ENCODE results near the gene MACROD2. TPM values are rescaled to one million over a fixed set of nuclear protein-coding genes. Genes with fewer than 3 reads are reported as not detected.

Gene MACROD2
- total and polyA plus RNA-seq, 2 donors (not counting 1 experiment from before 2014, with no cell fraction given) = 5.3 to 6.7 TPM

DNA sequence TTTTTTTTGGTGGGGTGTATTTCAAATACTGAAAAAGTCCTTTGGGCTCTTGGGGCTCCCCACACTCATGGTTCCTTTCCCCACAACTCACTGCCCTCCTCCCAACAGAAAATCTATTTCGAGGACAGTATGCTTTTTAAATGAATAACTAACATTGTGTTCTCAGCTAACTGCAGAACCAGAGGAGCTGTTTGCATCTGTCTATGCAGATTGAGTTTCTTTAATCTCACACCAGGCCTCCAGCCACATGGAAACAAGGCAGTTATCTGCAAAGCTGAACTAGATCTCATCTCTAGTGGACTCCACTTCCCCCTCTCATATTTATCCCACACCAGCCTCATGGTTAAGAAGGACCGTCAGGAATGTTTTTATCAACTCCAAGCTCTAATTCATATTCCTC lies 1622.8 kb downstream of the MACROD2 start:
- POLR2A ChIA-PET = no interaction called here

DNA sequence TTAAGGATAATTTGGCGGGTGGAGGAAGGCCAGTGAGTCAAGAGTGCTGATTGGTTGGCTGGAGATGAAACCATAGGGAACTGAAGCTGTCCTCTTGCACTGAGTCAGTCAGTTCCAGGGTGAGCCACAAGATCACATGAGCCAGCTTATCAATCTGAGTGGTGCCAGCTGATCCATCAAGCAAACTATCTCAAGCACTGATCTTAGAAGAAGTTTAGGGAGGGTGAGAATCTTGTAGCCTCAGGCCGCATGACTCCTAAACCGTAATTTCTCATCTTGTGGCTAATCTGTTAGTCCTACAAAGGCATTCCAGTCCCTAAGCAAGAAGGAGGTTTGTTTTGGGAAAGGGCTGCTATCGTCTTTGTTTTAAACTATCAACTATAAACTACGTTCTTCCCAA lies 1623.6 kb downstream of the MACROD2 start:
- Mint-ChIP-seq H3K4me1 (no peaks in the 10 kb centered on the region), H3K4me3 (no peak overlapping the region), H3K9me3 (ENCODE audit: insufficient read depth) (no peaks in the 10 kb centered on the region), H3K27me3 (peaks cover 3% of the 10 kb centered on the region), H3K27ac (no peak overlapping the region)
- intact Hi-C loops (cut with micrococcal nuclease) = no loop called here
- TF ChIP-seq EZH2 (IDR thresholded peaks at IDR 0.05; ENCODE audit: borderline replicate concordance, insufficient read depth, low read depth, low read length, poor library complexity, severe bottlenecking) (no peak), CTCF (IDR thresholded peaks at IDR 0.05) (no peak)
- Histone ChIP-seq H3K4me1 (ENCODE audit: control insufficient read depth in 2 of 2, insufficient read depth in 2 of 2, low read length in 2 of 2) (no peaks in the 10 kb centered on the region), H3K4me2 (replicated peaks; ENCODE audit: low read depth, low read length, poor library complexity, severe bottlenecking) (no peak overlapping the region), H3K27ac (ENCODE audit: low read length in 2 of 2) (no peak overlapping the region), H2AFZ (ENCODE audit: insufficient read depth, low read depth, low read length, poor library complexity, severe bottlenecking) (no peak overlapping the region), H4K20me1 (ENCODE audit: control insufficient read depth, insufficient read depth, low read length, poor library complexity, severe bottlenecking) (no peaks in the 10 kb centered on the region), H3K9me3 (ENCODE audit: control extremely low read depth in 1 of 3, control insufficient read depth in 2 of 3, insufficient read depth in 1 of 3, low read length in 2 of 3) (no peaks in the 10 kb centered on the region), H3K27me3 (replicated peaks in 1 of 4; ENCODE audit: control extremely low read depth in 1 of 4, control insufficient read depth in 3 of 4, insufficient read depth in 4 of 4, low read length in 3 of 4) (no peaks in the 10 kb centered on the region), H3K79me2 (ENCODE audit: control insufficient read depth, insufficient read depth, low read length) (no peaks in the 10 kb centered on the region), H3K36me3 (replicated peaks in 1 of 2; ENCODE audit: control extremely low read depth in 1 of 2, control insufficient read depth in 1 of 2, extremely low read depth in 1 of 2, insufficient read depth in 2 of 2, low read length in 1 of 2) (no peaks in the 10 kb centered on the region), H3K4me3 (ENCODE audit: control extremely low read depth in 1 of 5, extremely low read depth in 1 of 5, insufficient read depth in 1 of 5, low read depth in 2 of 5, low read length in 4 of 5) (no peak overlapping the region), H3K9ac (ENCODE audit: low read length) (no peak overlapping the region)
- 92% methylated on average over 1 of the region's 5 CpGs for WGBS (ENCODE audit: insufficient coverage)
- ATAC-seq (ENCODE audit: low read depth) (no peak), DNase-seq (no peak)
- ChIA-PET POLR2A (no interaction called here), CTCF (no interaction called here)

More for the DNA sequence above, 1622.8 kb downstream of the MACROD2 start:
- DNase-seq = no peak
- Mint-ChIP-seq H3K27ac (no peak overlapping the region), H3K27me3 (peaks cover 5% of the 10 kb centered on the region), H3K4me3 (no peak overlapping the region), H3K9me3 (ENCODE audit: insufficient read depth) (no peaks in the 10 kb centered on the region), H3K4me1 (no peaks in the 10 kb centered on the region)
- no peak overlapping the region for H3K27ac ChIP-seq (ENCODE audit: low read length in 2 of 2)
- no peaks in the 10 kb centered on the region for H4K20me1 ChIP-seq (ENCODE audit: control insufficient read depth, insufficient read depth, low read length, poor library complexity, severe bottlenecking)
- H3K4me2 ChIP-seq (replicated peaks; ENCODE audit: low read depth, low read length, poor library complexity, severe bottlenecking) = no peak overlapping the region
- H3K9me3 ChIP-seq (ENCODE audit: control extremely low read depth in 1 of 3, control insufficient read depth in 2 of 3, insufficient read depth in 1 of 3, low read length in 2 of 3) = no peaks in the 10 kb centered on the region
- ATAC-seq (ENCODE audit: low read depth) = no peak
- H3K27me3 ChIP-seq (replicated peaks in 1 of 4; ENCODE audit: control extremely low read depth in 1 of 4, control insufficient read depth in 3 of 4, insufficient read depth in 4 of 4, low read length in 3 of 4) = no peaks in the 10 kb centered on the region
- no peaks in the 10 kb centered on the region for H3K4me1 ChIP-seq (ENCODE audit: control insufficient read depth in 2 of 2, insufficient read depth in 2 of 2, low read length in 2 of 2)
- TF ChIP-seq CTCF (IDR thresholded peaks at IDR 0.05) = no peak
- TF ChIP-seq EZH2 (IDR thresholded peaks at IDR 0.05; ENCODE audit: borderline replicate concordance, insufficient read depth, low read depth, low read length, poor library complexity, severe bottlenecking) = no peak
- no peak overlapping the region for H3K9ac ChIP-seq (ENCODE audit: low read length)
- no peak overlapping the region for H2AFZ ChIP-seq (ENCODE audit: insufficient read depth, low read depth, low read length, poor library complexity, severe bottlenecking)
- H3K79me2 ChIP-seq (ENCODE audit: control insufficient read depth, insufficient read depth, low read length) = no peaks in the 10 kb centered on the region
- H3K4me3 ChIP-seq (ENCODE audit: control extremely low read depth in 1 of 5, extremely low read depth in 1 of 5, insufficient read depth in 1 of 5, low read depth in 2 of 5, low read length in 4 of 5) = no peak overlapping the region
- no peaks in the 10 kb centered on the region for H3K36me3 ChIP-seq (replicated peaks in 1 of 2; ENCODE audit: control extremely low read depth in 1 of 2, control insufficient read depth in 1 of 2, extremely low read depth in 1 of 2, insufficient read depth in 2 of 2, low read length in 1 of 2)
- intact Hi-C loops (cut with micrococcal nuclease) = no loop called here
- 100% methylated on average over 1 of the region's 2 CpGs for WGBS (ENCODE audit: insufficient coverage)
- CTCF ChIA-PET = no interaction called here
